NCI-H128 (cell line): ENCODE data around the gene NFATC1.
A peak's percentile ranks its signal among the peaks of the same experiment; 100 is the strongest.

ENCODE experiments used
- DNase-seq: peaks from one replicate; lab custom pipeline; 2025; ENCODE audit not compliant: unreplicated experiment; lab: John Stamatoyannopoulos, UW

The NFATC1 gene

DNA sequence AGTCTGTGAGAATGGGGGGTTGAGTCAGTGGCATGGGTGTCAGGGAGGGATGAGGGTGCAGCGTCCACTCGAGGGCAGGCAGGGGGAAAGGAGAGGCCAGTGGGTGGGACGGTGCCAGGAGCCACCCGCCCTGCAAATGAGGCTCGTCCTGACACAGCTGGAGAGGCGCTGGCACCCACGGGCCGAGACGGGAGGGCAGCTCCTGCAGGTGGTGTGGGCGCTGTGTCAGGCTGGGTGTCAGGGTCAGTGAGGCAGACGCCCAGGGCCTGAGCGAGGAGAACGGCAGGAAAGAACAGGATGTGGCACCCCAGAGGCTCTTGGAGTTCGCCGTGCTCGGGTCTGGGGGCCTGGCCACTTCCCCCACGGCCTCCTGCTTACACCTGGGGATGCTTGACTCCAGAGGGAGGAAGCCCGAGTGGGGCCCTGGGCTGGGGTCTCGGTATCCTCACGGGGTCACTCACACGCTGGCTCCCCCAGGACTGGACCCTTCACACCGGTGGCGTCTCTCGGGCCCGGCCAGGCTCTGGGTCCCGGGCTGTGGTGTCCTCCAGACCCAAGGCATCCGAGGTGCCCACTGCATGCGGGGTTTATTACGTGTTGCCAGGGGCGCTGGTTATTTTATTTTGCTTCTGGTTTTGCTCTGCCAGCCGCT lies 153.4 kb downstream of the NFATC1 start:
- no peak for DNase-seq

DNA sequence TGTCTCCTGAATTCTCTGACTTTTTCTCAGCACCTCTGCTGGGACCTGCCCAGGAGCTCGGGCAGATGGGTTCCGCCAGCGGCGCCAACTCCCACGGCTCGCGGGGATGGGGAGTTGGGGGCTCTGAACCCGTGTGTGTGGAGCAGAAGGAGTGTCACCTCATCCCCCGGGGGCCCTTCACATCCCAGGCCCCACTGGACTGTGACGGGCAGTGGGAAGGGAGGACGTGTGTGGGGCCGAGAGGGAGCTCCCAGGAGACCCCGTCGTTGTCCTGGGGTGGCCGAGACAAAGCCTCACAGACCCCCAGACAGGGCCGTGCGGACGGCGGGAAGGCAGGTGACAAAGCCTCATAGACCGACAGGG lies 153.9 kb downstream of the NFATC1 start:
- DNase-seq, result no peak

DNA sequence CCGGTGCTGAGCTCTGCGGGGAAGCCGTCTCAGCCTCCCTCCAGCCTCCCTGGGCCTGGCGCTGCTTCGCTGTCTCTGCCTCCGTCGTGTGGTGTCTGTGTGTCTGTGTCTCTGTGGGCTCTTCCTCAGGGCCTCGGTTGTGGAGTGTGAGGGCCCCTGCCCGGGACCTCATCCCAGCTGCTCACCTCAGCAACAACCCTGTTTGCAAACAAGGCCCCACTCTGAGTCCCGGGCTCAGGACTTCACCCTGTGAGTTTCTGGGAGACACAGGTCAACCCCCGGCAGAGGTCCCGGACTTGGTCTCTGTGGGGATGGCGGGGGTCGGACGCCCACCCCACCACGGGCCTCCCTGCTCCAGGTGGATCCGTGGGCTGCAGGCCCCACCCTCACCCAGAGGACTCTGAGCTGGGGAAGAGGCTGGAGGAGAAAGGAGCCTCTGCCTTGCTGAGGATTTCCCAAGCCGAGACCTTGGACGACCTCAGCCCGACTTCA lies 156.5 kb downstream of the NFATC1 start:
- DNase-seq, result no peak

DNA sequence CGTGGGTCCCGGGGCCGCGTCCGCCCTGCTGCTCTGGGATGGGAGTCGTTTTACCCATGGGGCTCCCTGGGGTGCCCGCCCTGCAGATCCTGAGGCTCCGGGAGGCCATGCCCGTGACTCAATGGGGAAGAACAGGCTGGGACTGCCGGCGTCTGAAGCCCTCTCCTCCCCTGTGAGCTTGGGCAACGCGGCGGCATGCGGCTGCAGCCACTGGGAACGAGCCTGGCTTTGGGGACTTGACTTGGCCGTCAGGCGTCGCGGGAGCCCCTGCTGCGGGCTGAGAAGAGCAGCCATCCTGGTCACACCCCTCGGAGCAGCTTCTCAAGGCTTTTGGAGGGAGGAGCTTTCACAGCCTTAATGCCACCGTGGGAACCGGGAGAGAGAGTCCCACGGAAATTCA lies 157.0 kb downstream of the NFATC1 start:
- no peak for DNase-seq

DNA sequence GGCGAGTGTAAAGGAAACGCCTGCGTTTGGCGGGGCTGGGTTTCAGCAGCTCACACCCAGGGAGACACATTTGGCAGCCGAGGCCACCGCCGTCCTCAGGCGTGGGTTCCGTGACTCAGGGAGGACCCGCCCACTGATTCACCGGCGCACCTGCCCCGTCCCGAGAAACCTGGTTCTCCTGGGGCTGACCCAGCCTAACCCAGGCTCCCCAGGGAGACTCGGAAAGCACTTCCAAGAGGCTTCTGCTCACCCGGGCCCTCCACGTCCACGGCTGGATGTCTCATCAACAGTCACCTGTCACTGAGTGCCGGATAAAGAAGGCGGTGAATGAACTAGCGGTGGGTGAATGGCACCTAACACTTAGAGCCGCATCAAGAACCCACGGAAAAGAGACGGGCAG lies 157.4 kb downstream of the NFATC1 start:
- DNase-seq, result no peak

DNA sequence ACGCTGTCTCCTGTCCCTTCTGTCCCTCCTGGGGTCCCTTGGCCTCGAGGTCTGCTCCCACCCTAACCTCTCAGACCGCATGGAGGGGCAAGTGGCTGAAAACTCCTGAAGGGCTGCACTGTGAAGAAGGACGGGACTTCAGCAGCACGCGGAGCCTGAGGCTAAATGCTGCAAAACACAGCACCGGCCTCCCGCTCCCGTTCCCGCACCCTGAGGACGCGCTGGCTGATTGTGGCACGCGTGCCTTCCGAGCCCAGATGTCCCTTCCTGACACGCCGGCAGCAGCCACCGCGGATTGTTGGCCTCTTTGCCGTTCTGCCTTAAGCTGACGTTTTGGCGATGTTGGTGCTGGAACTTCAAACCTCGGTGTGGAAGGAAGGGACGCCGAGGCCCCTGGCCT lies 158.0 kb downstream of the NFATC1 start:
- DNase-seq, result no peak

DNA sequence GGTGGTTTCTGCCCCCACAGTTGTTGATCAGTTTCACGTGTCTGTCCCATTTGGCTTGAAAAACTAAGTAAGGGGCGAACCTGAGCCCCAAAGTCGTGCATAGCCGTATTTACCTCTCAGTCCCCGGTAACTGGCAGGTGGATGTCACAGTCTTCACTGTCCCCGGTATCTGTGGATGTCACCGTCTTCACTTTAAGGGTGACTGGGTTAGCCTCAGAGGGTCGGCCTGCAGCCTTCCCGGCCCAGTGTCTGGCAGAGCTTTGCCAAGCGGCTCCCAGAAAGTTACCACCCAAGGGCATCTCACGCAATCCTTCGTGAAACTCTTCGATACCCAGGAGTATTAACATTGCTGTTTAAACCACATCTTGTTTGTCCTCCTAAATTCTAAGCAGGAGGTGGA lies 158.6 kb downstream of the NFATC1 start:
- no peak for DNase-seq

DNA sequence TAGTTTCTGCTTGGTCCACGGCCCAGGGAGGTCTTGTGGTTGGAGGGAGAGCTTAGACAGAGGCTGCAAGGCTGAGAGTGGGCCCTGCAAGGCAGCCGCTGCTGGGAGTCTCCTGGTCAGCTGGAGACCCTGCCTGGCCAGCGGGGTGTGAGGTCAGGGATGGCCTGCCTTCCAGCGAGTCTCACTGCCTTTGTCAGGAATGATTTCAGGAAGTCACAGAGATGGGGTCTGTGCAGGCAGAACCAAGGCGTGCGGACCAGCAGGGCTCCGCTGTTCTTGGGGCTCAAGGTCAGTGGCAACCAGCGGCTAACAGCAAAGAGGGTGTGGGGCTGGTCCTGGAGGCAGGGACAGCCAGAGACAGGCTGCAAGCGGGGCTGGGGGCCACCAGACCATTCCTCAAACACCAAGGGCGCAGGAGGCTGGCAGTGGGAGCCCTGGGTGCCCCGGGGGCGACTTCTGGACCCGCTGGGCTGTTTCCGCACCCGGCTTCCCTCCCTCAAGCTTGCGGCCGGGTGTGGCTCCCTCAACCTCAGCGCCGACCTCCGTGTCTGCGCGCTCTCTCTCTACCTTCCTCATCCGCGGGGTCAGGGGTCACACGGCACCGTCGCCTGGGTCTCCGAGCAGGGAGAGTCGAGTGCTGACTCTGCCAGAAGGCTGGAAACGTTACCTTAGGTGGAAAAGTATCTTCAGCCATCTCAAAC lies 159.4 kb downstream of the NFATC1 start:
- no peak for DNase-seq

DNA sequence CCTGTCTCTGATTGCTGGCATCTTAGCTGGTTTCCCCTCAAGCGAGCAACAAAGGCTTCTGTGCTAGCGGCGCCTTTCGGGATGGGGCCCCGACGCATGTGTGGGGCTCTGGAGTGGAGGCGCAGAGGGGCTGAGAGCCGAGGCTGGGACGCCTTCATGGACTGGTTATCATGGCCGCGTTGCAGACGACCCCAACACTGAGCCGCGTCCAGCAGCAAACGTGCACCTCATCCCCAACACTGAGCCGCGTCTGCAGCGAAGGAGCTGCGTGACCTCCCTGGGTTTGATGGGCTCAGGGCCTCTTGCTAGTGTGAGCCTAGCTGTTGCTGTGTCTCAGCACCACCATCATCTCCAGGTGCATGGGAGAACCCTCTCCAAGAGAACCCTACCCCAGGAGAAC lies 160.2 kb downstream of the NFATC1 start:
- no peak for DNase-seq

DNA sequence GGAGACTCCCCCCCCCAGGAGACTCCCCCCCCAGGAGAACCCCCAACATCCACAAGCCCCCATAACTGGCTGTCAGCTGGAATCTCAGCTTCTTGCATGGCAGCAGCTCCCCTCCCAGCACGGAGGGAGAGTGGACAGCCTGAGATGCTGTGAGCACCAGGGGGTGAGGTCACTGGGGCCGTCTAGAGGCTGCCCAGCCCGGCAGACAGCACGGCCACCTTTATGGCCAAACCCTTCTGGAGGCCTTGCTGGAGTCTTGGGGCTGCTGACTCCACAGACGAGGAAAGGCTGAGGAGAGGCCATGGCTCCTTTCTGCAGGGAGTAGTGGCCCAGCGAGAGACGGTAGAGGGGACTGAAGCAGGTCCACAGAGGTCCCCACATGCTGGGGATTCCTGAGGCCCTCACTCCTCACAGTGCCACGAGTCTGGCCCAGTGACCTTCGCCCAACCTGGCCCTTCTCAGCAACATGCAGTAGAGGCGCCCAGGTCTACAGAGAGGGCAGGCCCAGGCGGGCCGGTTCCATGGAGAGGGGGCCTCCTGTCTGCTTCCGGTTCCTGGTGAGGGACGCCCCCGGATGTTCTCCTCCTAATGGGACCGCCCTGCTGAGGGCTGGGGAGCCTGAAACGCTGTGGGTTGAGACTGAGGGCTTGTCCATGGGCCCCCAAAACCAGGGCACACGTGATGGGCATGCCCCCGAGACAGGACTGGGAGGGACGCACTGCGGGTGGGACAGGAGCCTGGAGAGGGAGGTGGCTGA lies 161.3 kb downstream of the NFATC1 start:
- DNase-seq, result no peak

DNA sequence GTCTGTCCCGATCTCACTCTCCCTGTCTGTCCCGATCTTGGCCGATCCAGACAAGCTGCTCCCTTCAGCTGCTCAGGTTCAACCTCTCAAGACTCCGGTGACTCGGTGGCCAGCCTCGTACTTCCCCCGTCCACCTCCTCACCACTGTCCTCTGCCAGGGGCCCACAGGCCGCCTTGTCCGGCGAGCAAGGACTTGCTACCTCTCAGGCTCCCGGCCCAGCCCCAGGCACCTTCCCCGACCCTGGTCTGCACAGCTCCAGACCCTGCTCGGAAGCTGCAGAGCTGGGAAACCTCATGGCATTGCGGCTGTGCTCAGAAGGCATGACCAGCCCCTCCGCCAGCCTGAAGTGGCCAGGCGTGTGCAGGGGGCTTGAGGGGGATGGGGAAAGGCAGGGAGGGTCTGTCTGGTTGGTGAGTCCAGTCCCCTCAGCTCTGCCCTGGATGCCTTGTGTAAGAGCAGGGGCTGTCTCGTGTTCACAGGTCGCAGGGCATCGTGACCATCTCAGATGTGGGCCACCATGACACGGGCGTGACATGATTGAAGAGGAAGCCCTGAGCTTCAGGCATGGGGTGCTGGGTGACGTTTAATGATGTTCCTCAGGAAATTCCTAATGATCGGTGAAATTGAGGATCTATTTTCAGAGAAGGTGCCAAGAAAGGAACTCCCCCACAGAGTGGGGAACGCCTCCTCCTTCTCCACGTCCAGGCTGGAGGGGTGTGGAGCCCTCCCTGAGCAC lies 162.6 kb downstream of the NFATC1 start:
- DNase-seq, result no peak

DNA sequence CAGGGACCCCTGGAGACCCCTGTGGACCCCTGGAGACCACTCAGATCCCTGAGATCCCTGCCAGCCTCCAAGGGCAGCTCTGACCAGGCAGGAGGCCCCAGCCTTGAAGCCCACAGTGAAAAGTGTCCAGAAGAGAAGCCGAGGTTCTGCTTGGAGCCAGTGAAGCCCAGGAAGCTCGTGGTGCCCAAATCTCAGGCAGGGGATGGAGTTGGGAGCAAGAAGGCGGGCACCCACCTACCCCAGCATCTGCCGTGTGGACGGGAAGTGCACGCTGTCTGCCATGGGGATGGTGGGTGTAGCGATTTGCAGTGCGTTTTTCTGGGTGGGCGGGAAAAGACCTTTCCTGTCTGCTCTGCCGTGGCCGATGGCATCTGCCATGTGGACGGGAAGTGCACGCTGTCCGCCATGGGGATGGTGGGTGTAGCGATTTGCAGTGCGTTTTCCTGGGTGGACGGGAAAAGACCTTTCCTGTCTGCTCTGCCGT lies 163.2 kb downstream of the NFATC1 start:
- no peak for DNase-seq

DNA sequence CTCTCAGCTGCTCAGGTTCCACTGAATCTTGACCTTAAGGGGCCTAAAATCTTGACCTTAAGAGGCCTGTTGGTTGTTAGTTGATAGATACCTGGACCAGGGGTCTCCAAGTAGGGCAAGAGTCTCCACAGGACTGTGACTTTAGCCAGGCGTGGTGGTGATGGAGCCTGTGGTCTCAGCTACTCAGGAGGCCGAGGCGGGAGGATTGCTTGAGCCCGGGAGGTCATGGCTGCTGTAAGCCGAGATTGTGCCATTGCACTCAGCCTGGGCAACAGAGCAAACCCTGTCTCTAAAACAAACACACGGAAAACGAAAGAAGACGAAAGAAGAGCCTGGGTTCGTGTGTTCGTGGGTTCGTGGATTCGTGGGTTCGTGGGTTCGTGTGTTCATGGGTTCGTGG lies 163.7 kb downstream of the NFATC1 start:
- no peak for DNase-seq

DNA sequence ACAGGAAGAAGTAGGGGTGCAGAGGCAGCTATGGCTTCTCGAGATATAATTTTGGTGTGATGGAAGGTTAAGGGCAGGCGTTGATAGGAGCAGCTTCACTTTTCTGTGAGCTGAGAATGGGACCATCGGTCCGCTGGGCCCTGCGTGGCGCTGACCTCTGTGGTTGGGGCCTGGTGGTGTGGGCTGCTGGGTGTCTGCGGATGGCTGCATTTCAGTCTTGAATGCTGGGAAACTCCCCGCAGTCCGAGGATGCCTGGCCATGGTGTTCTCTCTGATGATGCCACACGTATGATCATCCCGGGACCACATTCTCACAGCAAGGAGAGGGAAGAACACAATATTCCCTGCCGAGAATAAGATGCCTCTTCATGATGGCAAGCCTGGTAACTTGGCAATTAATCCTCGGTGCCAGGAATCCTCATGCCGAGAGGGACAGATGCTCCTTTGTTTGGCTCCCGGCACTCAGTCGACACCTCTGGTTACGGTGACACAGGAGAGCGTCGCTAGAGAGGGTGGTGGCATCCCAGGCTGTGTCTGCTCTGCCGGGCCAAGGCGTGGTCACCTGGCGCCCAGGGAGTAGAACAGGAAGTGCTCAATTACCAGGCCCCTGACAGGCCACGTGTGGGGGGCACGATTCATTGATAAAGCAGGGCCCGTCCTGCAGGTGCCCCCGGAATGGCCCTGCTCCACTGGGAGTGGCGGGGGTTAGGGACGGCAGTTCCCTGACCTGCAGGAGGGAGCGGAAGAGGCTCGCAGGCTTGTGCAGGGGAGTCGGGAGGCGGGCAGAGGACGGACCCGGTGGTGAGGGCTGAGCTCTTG lies 164.5 kb downstream of the NFATC1 start:
- no peak for DNase-seq

DNA sequence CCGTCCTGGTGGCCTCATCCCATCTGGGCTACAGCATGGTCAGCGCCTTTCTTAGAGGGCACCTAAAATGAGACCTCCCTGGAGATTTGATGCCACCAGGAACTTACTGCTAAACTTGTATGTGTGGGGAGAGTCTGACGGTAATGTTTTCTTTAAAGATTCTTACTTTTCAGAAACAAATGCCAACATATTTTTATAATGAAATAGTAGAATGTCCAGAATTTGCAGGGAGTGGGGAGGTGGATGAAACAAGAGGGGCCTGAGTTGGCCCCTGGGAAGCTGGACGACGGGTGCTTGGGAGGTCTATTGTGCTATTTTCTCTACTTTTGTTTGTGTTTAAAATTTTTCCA lies 165.1 kb downstream of the NFATC1 start:
- no peak for DNase-seq

DNA sequence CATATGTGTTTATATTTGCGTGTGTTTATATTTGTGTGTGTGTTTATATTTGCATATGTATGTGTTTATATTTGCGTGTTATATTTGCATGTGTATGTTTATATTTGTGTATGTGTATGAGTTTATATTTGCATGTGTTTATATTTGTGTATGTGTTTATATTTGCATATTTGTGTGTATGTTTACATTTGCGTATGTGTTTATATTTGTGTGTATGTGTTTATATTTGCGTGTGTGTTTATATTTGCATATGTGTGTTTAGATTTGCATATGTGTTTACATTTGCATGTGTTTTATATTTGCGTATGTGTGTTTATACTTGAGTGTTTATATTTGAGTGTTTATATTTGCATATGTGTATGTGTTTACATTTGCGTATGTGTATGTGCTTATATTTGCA lies 168.2 kb downstream of the NFATC1 start:
- no peak for DNase-seq

DNA sequence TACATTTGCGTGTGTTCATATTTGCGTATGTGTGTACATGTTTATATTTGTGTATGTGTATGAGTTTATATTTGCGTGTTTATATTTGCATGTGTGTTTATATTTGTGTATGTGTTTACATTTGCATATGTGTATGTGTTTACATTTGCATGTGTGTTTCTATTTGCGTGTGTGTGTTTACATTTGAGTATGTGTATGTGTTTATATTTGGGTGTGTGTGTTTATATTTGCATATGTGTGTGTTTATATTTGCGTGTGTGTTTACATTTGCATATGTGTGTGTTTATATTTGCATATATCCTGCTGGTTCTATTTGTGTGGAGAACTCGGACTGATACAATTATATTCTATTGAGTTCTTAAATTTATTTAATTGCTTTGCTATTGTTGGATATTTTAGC lies 168.7 kb downstream of the NFATC1 start:
- DNase-seq, result no peak

DNA sequence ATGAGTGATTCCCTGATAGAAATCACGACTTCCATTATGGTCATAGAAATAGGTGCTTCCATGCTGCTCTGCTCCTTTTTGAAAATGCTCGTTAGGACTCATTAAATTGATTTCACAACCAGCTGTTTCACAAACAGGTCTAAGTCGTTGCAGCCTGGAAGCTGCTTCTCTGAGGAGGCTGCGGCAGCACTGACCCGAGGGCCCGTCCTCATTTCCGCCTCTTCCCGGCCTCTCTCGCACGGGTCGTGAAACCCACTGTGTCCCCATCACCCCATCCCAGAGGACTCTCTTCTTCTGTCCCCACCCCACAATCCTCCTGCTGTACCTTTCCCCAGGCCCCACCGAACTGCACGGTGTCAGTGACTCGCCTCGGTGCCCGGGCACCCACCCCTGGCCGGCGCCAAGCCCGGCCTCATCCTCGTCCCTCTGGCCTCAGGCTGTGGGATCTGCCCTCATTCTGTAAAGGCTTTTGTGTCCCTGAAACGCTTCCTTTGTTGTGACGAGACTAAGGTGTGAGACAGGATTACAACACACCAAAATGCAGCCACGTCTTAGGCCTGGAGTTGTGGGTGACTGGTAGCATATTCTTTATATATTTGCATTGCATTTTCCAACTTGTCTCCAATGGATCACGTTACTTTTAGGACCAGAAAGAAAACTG lies 171.2 kb downstream of the NFATC1 start:
- no peak for DNase-seq

DNA sequence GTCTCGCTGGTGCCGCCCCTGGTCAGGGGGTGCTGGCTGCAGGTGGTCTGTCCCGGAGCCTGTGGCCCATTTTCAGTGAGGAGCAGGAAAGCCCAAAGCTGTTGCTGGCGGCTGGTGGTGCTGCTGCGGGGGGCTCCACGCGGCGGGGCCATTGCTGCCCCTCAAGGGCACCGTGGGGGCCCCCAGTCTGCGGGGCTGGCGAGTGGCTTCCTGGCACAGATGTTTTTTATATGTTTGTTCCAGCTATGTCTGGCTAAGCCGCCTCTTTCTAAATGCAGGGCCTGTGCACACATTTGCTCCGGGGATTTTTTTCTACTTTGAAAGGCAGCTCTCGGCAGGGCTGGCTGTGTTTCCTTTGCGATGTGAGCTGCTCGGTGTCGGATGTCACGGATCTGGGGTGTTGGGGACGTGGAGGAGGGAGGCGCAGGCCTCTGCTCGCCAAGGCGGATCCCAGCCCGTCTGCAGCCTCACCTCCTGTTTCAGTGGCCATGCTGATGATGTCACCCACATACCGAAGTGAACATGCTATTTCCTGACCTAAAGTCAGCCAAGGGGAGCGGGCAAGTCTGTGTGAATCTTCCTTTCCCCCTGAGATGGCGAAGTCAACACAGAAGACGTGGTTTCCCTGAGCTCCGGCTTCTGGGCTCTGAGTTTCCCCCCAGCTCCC lies 171.9 kb downstream of the NFATC1 start:
- DNase-seq, result peak; percentile 27
